ENCODE data around the gene GABRG3.

DNA sequence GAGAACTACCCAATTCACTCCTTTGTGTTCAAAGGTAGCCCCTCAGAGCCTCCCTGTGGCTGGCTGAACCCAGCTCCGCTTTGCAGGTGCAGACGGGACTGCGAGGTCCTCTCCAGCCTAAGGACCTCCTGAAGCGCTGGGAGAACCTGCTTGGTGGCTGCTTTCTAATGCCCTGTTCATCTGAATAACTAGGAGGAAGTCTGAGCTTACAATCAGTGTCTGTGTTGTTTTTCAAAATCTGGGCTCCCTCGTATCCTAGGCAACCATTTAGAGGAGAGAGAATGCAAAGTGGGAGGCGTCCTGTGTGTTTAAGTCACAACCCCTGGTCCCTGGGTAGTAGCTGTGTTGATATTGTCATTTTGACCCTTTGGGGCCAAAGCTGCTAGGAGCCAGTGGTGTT, 99.9 kb downstream of the GABRG3 start:
- TF ChIP-seq POLR2A (IDR thresholded peaks at IDR 0.05; ENCODE audit: low read depth, low read length) = no peak
- TF ChIP-seq, protein P1, sequence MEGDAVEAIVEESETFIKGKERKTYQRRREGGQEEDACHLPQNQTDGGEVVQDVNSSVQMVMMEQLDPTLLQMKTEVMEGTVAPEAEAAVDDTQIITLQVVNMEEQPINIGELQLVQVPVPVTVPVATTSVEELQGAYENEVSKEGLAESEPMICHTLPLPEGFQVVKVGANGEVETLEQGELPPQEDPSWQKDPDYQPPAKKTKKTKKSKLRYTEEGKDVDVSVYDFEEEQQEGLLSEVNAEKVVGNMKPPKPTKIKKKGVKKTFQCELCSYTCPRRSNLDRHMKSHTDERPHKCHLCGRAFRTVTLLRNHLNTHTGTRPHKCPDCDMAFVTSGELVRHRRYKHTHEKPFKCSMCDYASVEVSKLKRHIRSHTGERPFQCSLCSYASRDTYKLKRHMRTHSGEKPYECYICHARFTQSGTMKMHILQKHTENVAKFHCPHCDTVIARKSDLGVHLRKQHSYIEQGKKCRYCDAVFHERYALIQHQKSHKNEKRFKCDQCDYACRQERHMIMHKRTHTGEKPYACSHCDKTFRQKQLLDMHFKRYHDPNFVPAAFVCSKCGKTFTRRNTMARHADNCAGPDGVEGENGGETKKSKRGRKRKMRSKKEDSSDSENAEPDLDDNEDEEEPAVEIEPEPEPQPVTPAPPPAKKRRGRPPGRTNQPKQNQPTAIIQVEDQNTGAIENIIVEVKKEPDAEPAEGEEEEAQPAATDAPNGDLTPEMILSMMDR (IDR thresholded peaks at IDR 0.05; ENCODE audit: extremely low read depth in 1 of 2, insufficient read depth in 1 of 2, low read depth in 1 of 2, low read length in 2 of 2) = no peak
- TF ChIP-seq EZH2 (IDR thresholded peaks at IDR 0.05; ENCODE audit: borderline replicate concordance, low read depth, low read length, severe bottlenecking) = no peak
- TF ChIP-seq JUN (IDR thresholded peaks at IDR 0.05; ENCODE audit: borderline replicate concordance, insufficient read depth, insufficient read length, low read depth) = no peak
- TF ChIP-seq, protein P2, sequence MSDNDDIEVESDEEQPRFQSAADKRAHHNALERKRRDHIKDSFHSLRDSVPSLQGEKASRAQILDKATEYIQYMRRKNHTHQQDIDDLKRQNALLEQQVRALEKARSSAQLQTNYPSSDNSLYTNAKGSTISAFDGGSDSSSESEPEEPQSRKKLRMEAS (IDR thresholded peaks at IDR 0.05; ENCODE audit: insufficient read depth, insufficient read length) = no peak
- no peak for TF ChIP-seq POLR2AphosphoS5 (IDR thresholded peaks at IDR 0.05; ENCODE audit: insufficient read depth, low read depth, low read length)
- TF ChIP-seq MYC (IDR thresholded peaks at IDR 0.05; ENCODE audit: low read depth, low read length) = no peak
- TF ChIP-seq GATA2 (IDR thresholded peaks at IDR 0.05; ENCODE audit: insufficient read depth, insufficient read length, low read depth, low read length) = no peak

Data from endothelial cell of umbilical vein (primary cell).